NCI-H146 treated with DMSO at 0.1 percent for 48 hours (cell line): Measurements from ENCODE around the gene CHRM4.
A peak's percentile ranks its signal among the peaks of the same experiment; 100 is the strongest.

ENCODE experiments used
- DNase-seq: peaks from one replicate; lab custom pipeline; 2025; ENCODE audit not compliant: unreplicated experiment; lab: John Stamatoyannopoulos, UW

Gene CHRM4

DNA sequence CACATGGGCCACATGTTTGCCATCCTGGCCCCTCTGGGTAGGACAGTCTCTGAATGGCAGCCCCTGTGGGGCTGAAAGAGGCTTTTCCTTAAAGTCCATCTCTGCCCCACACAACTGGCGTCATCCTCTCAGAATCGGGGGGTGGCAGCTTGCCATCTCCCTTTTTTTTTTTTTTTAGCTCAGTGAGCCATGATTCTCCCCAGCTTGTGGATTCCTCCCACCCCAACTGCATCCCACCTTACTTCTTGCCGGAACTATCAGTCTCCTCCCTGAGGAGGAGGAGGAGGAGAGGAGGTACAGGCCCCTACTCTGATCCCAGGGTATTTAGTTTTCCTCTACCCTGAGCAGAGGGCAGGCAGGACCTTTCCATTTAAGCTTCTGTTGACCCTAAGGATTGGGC, 40.9 kb downstream of the CHRM4 start:
- DNase-seq, result no peak

DNA sequence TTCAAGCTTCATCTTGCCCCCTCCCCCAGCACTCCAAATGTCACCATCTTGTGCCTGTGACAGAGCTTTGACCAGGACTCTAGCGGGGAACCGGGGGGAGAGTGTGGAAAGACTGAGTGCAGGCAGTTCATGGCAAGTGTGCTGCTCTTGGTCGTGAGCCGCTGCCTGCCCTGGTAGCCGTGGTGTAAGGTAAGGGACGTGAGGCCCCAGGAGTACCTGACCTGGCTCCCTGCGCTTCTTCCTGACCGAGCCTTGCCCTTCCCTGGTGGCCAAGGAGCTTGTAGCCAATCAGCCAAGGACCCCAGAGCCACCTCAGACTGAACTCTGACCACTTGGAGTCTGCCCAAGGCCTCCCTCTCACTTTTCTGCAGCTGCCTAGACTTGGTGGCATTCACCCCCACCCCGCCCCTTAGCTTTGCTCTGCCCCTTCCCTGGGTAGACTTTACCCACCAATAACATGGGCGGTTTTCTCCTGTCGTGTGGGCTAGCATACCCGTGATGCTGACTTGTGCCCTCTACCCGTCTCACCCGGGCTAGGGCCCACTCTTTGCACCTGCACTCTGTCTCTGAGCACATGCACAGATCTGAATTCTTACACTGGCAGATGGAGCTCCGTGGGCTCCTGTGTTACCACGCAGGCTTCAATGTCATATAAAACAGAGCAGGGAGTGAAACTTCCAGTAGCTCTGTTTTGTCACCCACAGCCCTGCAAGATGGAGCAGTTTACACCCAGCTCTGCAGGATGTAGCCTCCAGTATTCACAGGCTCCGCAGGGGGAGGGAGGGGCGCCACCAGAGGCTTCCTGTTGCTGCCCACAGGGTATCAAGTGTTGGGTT, 42.8 kb downstream of the CHRM4 start:
- DNase-seq, result no peak

DNA sequence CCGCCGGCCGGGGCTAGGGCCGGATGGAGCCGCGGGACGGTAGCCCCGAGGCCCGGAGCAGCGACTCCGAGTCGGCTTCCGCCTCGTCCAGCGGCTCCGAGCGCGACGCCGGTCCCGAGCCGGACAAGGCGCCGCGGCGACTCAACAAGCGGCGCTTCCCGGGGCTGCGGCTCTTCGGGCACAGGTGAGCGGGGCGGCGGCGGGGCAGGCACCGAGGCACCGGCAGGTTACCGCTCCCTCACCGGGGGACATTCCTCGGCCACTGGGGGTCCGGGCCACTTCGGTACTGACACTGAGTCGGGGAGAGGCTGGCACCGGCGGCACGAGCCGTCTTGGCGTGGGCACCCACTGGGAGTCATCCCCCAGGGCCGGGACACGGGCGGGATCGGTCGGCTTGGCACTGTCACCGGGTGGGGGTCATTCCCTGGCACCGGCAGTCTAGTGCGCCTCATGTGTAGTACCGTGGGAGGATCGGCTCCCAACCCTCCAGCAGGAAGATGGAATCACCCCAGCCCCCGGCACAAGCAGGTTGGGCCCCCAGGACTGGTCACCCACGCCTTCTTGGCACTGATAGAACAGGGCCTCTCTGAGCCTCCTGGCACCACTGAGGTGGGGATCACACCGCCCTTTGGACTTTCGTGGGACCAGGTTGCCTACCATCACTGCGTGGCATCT, 43.8 kb downstream of the CHRM4 start:
- DNase-seq, result no peak

DNA sequence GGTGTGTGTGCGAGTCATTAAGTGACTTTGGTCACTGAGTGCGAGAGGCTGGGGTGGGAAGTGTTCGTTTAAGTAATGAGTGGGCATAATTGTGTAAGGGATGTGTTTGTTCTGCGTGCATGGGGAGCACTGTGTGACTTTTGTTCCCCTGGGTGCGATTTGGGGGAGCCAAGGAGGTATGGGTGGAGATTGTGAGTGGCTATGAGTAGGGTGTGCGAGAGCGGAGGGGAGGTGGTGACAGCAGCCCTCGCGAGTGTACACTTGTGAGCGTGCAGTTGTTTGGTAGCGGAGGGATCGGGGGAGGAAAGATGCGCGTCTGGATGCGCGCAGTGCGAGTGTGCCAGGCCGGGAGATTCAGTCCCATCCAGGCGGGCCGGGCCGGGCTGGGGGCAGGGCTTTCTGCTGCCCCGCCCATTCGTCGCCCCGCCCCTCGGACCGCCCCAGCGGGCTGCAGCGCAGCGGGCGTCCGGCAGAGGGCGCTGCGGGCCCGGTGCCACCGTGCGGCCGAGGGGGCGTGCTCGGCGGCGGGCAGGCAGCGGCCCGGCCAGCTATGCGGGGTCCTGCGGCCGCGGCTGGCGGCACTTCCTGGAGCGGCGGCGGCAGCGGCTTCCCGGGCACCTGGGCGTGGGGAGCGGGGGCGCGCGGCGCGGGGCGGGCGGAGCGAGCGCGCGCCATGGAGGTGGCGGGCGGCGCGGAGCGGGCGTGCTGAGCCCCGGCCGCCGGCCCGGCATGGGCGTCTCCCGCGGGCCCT, 44.5 kb downstream of the CHRM4 start, which contains the start of gene DGKZ:
Gene DGKZ (plus strand): TSS at position 578 of the 751 bp plus-strand sequence. CDS start 197 bp downstream, outside the sequence.
- peak; percentile 35 for DNase-seq

DNA sequence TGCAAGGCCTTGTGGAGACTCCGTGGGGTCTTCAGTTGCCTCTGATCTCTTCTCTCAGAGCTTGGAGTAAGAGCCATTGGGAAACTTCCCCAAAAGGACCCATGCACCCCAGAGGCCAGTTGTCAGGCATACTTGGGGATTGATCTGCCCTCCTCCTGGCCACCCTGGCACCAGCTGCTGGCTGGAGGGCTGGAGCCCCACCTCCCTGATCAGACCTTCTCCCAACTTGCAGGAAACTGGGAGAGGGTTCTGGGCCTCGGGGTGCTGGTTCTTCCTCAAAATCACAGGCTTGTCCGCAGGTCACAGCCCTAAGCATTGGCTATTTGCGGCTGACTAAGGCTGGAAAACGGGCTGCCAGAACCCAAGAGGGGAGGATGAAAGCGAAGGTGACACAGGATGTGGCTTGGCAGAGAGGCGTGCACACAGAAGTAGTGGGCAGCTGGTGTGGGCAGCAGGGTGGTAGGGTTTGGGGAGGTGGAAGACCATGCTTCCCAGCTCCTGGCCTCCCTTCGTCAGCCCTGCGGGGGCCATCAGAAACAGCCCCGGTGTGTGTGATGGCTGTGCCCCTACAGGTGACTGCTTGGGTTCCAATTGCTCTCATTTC, 45.6 kb downstream of the CHRM4 start:
- no peak for DNase-seq

DNA sequence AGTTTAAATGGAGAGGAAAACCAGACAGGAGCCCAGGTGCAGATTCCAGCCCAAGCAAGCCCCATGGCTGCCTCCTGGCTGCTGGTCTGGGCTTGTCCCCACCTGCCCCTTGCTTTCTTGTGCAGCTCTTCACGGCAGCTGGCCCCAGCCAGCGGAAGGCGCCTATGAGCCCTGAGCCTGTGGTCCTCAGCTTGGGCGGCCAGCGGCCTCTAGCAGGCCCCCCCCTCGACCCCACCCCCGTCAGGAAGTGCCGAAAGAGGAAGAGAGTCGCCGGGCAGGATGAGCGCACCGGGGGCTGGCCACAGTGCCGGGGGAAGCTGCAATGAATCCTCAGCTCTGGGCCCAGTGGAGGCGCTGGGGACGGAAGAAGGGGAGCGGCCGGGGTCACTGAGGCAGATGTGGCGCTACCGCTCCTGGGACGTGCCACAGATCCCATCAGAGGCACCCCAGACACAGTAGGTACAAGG, 46.4 kb downstream of the CHRM4 start:
- DNase-seq, result no peak

DNA sequence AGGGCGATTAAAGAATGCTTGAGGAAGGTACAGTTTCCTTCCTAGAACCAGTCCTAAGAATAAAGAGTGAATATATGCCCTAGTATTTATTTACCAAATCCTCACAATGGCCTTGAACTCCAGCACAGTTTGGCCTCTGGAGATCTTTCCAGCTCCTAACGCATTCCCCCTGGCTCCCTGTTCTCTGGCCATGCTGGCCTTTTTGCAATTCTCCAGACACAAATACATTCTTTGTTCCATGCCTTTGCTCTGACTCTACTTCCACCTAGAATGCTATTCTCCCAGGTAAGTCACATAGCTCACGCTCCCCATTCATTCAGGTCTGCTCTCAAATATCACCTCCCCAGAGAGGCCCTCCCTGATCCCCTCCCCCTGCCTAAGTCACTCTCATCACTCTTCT, 48.1 kb downstream of the CHRM4 start:
- DNase-seq, result no peak

DNA sequence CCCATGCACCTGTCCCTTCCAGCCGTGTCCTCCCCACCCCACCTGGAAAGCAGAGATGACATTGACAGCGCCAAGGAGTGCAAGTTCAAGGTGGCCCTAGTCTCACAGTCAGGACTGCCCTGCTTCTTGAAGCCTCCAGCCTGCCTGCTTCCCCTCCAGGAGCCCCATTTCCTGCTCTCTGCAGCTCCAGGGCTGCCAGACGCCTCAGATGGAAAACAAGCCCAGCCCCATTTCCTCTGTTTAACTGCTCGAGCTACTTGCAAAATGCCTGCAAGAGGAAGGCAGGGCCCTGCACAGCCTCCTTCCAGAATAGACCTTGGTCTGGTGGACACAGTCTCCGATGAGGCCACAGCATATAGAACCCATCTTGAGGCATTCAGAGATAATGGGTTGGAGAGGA, 49.3 kb downstream of the CHRM4 start:
- no peak for DNase-seq

DNA sequence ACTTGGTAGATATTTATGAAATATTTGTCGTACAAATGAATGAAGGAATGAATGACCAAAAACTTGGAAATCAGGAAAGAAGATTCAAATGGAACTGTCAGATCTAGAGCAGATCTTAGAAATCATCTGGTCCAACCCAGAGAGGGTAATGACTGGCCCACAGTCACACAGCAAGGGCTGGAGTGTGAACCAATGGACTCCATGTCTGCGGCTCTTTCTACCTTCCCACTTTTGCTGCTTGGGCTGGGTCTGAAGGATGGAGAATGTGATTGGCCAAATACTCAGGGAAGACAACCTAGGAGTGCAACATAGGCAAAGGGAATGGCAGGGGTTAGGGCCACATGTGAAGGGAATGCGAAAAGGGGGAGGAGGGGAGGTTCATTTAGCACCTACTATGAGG, 50.1 kb downstream of the CHRM4 start:
- no peak for DNase-seq

DNA sequence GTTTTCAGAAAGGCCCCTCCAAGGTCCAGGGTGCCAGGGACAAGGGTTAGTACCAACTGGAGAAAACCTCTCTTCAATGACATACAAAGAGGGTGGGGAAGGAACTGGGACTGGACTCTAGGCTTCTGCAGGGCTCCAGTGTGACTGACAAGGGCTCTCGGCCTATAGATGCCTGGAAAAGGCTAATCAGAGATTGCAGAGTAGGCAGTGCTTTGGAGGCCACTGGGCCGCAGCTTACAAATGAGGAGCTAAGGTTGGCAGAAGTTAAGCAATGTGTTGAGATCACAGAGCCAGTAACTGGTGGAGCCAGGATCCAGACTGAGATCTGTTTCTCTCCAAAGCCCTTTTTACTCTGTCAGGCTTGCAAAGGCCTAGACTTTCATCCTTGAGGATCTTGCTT, 51.8 kb downstream of the CHRM4 start:
- DNase-seq, result no peak

DNA sequence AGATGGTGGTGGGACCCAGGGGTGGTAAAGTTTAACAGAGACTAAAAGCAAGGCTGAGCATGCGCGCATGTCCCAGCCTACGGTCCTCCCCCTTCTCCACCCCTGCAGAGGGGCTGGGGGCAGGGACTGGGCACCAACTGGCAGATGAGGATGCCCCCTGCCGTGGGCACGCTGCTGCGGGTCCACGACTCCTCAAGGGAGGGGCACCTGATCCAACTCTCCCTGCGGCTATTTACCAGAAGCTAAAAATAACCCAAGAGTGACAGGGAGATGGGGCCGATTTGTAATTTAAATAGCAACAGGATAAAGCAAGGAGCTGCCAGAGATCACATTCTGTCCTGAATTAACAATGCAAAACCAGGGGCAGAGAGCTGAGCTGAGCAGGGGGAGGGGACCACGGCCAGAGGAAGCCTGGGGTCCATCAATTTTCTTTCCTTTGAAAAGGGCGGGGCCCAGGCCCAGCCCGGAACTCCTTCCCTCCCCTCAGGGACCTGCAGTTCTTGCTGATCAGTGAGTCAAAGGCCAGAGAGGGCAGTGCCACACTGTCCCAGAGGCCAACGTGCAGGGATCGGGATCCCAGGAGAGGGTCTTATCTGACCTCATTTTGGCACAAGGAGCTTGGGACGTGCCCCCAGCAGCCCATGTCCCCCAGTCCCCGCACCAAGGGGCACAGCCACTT, 52.4 kb downstream of the CHRM4 start:
- DNase-seq, result peak; percentile 97

DNA sequence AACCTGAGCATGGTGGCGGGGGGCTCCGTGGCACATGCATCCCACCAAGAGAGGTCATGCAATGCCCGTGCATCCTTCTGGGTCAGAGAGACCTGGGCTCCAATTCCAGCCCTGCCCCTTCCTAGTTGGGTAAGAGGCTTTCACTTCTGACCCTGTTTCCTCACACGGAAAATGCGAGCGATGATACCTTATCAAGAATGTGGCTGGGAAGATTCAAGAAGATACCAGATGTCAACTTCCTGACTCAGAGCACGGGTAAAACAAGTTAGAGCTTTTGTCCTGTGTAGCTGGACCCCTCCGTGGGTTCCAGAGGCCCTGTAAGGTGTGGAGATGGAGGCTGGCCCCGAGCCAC, 53.0 kb downstream of the CHRM4 start:
- no peak for DNase-seq

DNA sequence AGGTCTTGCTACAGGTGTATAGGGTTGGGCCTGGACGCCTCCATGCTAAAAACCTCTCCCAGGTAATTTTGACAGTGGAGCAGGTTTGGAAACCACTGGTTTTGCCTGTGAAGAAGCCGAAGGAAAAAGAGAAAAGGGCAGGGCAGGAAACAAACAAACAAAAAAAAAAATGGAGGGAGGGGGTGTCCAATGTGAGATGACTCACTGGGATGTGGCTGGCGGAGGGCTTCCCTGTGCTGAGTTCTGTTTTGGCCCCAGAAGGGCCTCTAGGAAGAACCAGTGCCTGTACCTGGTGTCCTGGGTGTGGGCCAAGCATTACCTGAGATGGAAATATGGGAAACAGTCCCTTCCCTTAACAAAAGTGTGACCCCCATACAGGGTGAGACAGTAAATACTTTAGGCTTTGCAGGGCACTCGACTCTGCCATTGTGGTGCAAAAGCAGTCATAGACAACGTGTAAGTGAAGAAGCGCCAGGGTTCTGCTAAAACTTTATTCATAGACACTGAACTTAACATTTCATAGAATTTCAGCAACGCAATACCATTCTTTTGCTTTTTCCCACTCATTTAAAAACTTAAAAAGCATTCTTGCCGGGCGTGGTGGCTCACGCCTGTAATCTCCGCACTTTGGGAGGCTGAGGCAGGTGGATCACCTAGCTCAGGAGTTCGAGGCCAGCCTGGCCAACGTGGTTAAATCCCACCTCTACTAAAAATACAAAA, 53.8 kb downstream of the CHRM4 start:
- DNase-seq, result no peak

DNA sequence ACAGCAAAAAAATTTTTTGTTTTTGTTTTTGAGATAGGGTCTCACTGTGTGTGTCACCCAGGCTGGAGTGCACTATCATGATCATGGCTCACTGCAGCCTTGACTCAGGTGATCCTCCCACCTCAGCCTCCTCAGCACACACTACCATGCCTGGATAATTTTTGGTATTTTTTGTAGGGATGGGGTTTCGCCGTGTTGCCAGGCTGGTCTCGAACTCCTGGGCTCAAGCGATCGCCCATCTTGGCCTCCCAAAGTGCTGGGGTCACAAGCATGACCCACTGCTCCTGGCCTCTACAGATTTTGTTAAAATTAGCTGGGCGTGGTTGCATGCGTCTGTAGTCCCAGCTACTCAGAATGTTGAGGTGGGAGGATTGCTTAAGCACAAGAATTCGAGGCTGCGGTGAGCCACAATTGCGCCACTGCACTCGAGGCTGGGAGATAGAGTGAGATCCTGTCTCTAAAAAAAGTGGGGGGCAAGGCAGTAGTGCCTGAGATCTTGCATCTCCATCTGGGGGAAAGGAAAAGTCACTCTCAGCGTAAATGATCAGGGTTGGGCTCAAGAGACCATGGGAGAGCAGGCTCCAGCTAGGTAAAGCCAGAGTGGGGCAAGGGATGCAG, 54.9 kb downstream of the CHRM4 start:
- no peak for DNase-seq

DNA sequence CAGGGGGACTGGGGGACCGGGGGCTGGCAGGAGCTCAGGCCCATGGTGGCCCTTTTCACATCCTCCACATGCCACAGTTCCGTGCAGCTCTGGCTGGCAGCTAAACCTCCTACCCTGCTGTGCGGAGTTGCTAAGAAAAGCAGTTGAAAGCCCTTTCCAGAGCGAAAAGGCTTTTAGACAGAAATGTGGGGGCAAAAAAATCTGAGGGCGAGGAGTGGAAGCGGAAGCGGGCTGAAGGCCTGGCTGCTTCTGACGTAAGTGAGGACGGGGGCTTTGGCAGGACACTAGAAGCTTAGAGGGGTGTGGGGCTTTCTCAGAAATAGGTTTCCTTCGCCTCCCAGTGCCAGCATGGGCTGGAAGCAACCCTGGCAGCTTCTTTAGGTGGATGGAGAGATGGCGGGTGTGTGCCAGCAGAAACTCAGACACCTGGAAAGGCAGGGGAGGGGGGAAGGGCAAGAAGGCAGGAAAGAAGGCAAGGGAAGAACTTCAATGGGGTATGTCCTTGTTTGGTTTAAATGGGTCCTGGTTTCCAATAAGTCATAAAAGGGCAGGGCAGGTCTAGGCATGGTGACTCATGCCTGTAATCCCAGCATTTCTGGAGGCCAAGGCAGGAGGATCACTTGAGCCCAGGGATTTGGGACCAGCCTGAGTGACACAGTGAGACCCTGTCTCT, 55.5 kb downstream of the CHRM4 start:
- no peak for DNase-seq

DNA sequence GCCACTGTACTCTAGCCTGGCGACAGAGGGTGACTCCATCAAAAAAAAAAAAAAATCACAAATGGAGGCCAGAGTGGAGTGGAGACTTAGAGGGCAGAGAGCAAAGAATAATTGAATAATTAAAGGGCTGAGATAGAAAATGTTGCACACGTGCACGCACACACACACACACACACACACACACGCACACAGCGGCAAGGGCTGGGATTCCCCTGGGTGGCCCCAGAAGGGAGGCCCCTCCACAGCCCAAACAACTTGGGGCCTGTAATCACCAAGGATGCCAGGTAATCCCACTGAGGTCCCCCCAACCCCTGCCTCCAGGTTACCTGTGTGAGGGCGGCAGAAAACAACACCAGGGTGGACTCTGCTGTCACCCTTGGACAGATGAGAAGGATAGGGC, 56.3 kb downstream of the CHRM4 start:
- DNase-seq, result no peak

DNA sequence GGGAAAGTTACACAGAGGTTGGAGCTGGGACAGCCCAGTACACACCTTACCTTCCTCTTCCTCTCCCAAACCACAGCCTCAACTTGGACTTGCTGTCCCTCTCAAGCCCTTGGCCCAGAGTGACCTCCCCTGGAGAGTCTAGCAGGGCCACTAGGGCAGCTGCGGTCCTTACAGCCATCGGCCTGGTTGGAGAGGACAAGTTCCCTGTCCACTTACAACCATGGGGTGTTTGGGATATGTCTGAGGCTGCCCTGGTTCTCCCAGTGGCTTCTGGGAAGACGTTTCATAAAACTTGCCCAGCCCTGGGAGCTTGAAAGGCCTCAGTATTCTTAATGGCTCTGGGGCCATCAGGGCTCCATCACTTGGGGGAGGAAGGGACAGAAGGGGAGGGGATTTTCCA, 57.4 kb downstream of the CHRM4 start:
- DNase-seq, result no peak
